CD4-positive, alpha-beta T cell (primary cell): Measurements from ENCODE around the gene SNTG2. TPM values are rescaled to one million over a fixed set of nuclear protein-coding genes. Genes with fewer than 3 reads are reported as not detected.

Source experiments
- ATAC-seq: fragments of 200-7000 bp; cut with Tn5 transposase; one replicate; pipeline ENCODE4 v1.10.0; 2022; ENCODE audit warnings: mild to moderate bottlenecking; ENCODE audit not compliant: poor library complexity
- CTCF ChIA-PET: fragments of 350-600 bp; sonication (Branson Sonifier 250); formaldehyde crosslinking; loops from one replicate; lab custom pipeline; 2021; ENCODE audit warnings: antibody characterized with exemption, inconsistent platforms; lab: Charles Lee
- POLR2A ChIA-PET: fragments of 350-600 bp; sonication (Branson Sonifier 250); formaldehyde crosslinking; loops from one replicate; lab custom pipeline; 2021; ENCODE audit warnings: antibody characterized with exemption, inconsistent platforms; lab: Charles Lee
- DNase-seq, 14 experiments: peaks; one replicate each; pipeline ENCODE4 v3.0.0-alpha.2; 2013 to 2020; ENCODE audit warnings: mixed read lengths in 2 of 14
- H3K27ac ChIP-seq, 2 donors: one replicate each; pipeline versions ENCODE4 v1.5.1 to v1.7.0; 2013; ENCODE audit warnings: low read length in 2 of 2, low read depth in 1 of 2, mild to moderate bottlenecking in 1 of 2
- H3K27me3 ChIP-seq, 2 experiments: 1 replicate in 1 of 2; 2 replicates in 1 of 2; pipeline versions ENCODE4 v1.6.1 to v1.7.0; 2013; ENCODE audit warnings: low read length in 2 of 2, control low read depth in 1 of 2, mild to moderate bottlenecking in 1 of 2, moderate library complexity in 1 of 2; ENCODE audit not compliant: insufficient read depth in 2 of 2, control insufficient read depth in 1 of 2
- H3K36me3 ChIP-seq: one replicate; pipeline ENCODE4 v1.6.1; 2013; ENCODE audit warnings: low read length, control low read depth; ENCODE audit not compliant: insufficient read depth
- H3K4me1 ChIP-seq: one replicate; pipeline ENCODE4 v1.6.1; 2013; ENCODE audit warnings: low read length, control low read depth; ENCODE audit not compliant: insufficient read depth
- H3K4me3 ChIP-seq: one replicate; pipeline ENCODE4 v1.5.1; 2013; ENCODE audit warnings: mild to moderate bottlenecking, low read length, moderate library complexity
- H3K9me3 ChIP-seq, 2 experiments: 1 replicate in 1 of 2; 2 replicates in 1 of 2; pipeline versions ENCODE4 v1.6.1 to v1.7.0; 2013; ENCODE audit warnings: low read length in 2 of 2, mild to moderate bottlenecking in 2 of 2, control low read depth in 1 of 2, moderate library complexity in 1 of 2; ENCODE audit not compliant: control insufficient read depth in 1 of 2, insufficient read depth in 1 of 2
- H3K27ac Mint-ChIP-seq: one replicate; pipeline ENCODE4 v1.8.0; 2020; ENCODE audit warnings: mixed read lengths
- H3K27me3 Mint-ChIP-seq: one replicate; pipeline ENCODE4 v1.8.0; 2021; ENCODE audit warnings: mixed read lengths
- H3K36me3 Mint-ChIP-seq: one replicate; pipeline ENCODE4 v1.8.0; 2021; ENCODE audit warnings: low read depth, mixed read lengths
- H3K4me1 Mint-ChIP-seq: one replicate; pipeline ENCODE4 v1.8.0; 2021; ENCODE audit warnings: low read depth, mixed read lengths
- H3K4me3 Mint-ChIP-seq: one replicate; pipeline ENCODE4 v1.8.0; 2020; ENCODE audit warnings: mild to moderate bottlenecking, mixed read lengths
- H3K9me3 Mint-ChIP-seq: one replicate; pipeline ENCODE4 v1.8.0; 2020; ENCODE audit warnings: mixed read lengths
- CTCF ChIP-seq: fragments of 200-600 bp; IDR thresholded peaks from one replicate; pipeline ENCODE4 v1.8.0; 2022; ENCODE audit warnings: antibody characterized with exemption, mild to moderate bottlenecking
- intact Hi-C, 2 experiments: fragments of 100-400 bp; cut with DNase I in 1 of 2; cut with micrococcal nuclease in 1 of 2; formaldehyde crosslinking; loops; one replicate each; pipeline versions ENCODE4 v1.15.1 to v1.9.0; 2023 to 2025; cut with DNase I, micrococcal nuclease
- total RNA-seq, 174 experiments: library from RNA in 2 of 174; stranded (reverse) in 2 of 174; gene quantifications; one replicate each; pipeline ENCODE4 v1.2.3 and lab custom pipeline; 2021 to 2026

The SNTG2 gene
- total RNA-seq, 2 experiments from 2014 or later: 1.1 to 1.5 TPM

- Mint-ChIP-seq H3K36me3 (no peaks in the 10 kb centered on the region), H3K4me1 (no peaks in the 10 kb centered on the region)
- intact Hi-C loops: no loop called here
Observed at GRCh38 chr2:1278861-1279260, 328.2 kb downstream of the SNTG2 start.

GRCh38 chr2:1282552-1282951, 331.9 kb downstream of the SNTG2 start:
- ChIA-PET POLR2A (no interaction called here), CTCF (no interaction called here)
- Mint-ChIP-seq H3K36me3 (no peaks in the 10 kb centered on the region), H3K27me3 (no peaks in the 10 kb centered on the region), H3K4me1 (no peaks in the 10 kb centered on the region), H3K9me3 (no peaks in the 10 kb centered on the region), H3K4me3 (no peak overlapping the region), H3K27ac (no peak overlapping the region)
- H3K4me1 ChIP-seq: no peaks in the 10 kb centered on the region
- intact Hi-C loops: no loop called here
- no peak overlapping the region for H3K27ac ChIP-seq
- no peaks in the 10 kb centered on the region for H3K36me3 ChIP-seq
- H3K9me3 ChIP-seq: peaks cover 0 to 17% of the 10 kb centered on the region in 2 experiments
- H3K27me3 ChIP-seq: no peaks in the 10 kb centered on the region
- no peak overlapping the region for H3K4me3 ChIP-seq
- TF ChIP-seq CTCF: no peak
- DNase-seq: no peak
- no peak for ATAC-seq

More at GRCh38 chr2:1278861-1279260, 328.2 kb downstream of the SNTG2 start:
- H3K27ac Mint-ChIP-seq: no peak overlapping the region
- H3K9me3 ChIP-seq: peaks cover 13 to 19% of the 10 kb centered on the region in 2 experiments
- H3K36me3 ChIP-seq: no peaks in the 10 kb centered on the region
- no peak overlapping the region for H3K4me3 ChIP-seq
- POLR2A ChIA-PET: no interaction called here
- H3K27me3 ChIP-seq: no peaks in the 10 kb centered on the region
- no peak for ATAC-seq
- no peaks in the 10 kb centered on the region for H3K4me1 ChIP-seq
- DNase-seq: no peak
- CTCF ChIA-PET: no interaction called here
- no peak overlapping the region for H3K4me3 Mint-ChIP-seq
- TF ChIP-seq CTCF: no peak
- no peaks in the 10 kb centered on the region for H3K9me3 Mint-ChIP-seq
- no peak overlapping the region for H3K27ac ChIP-seq
- H3K27me3 Mint-ChIP-seq: no peaks in the 10 kb centered on the region

GRCh38 chr2:1283020-1283801, 332.6 kb downstream of the SNTG2 start:
- Mint-ChIP-seq H3K27me3 (no peaks in the 10 kb centered on the region), H3K4me3 (no peak overlapping the region), H3K36me3 (no peaks in the 10 kb centered on the region), H3K27ac (no peak overlapping the region), H3K4me1 (no peaks in the 10 kb centered on the region), H3K9me3 (no peaks in the 10 kb centered on the region)
- ChIA-PET CTCF (no interaction called here), POLR2A (no interaction called here)
- no peak for ATAC-seq
- intact Hi-C loops: no loop called here
- TF ChIP-seq CTCF: no peak
- no peaks in the 10 kb centered on the region for H3K36me3 ChIP-seq
- no peak overlapping the region for H3K4me3 ChIP-seq
- H3K27me3 ChIP-seq: no peaks in the 10 kb centered on the region
- peaks cover 0 to 17% of the 10 kb centered on the region in 2 experiments for H3K9me3 ChIP-seq
- H3K27ac ChIP-seq: no peak overlapping the region
- H3K4me1 ChIP-seq: no peaks in the 10 kb centered on the region
- DNase-seq: no peak
